Liver (tissue), 3 donors: ENCODE results near the gene CEMIP.

ENCODE experiments used
- GABPA ChIP-seq, 2 donors: IDR thresholded peaks in 1 of 2; conservative IDR thresholded peaks in 1 of 2; 2 replicates each; pipeline ENCODE4 v1.6.1; 2016; ENCODE audit warnings: antibody characterized with exemption in 2 of 2, mild to moderate bottlenecking in 1 of 2, moderate library complexity in 1 of 2
- HNF4A ChIP-seq, 2 donors: conservative IDR thresholded peaks; 2 replicates each; pipeline ENCODE4 v1.6.1; 2016; ENCODE audit warnings: antibody characterized with exemption in 2 of 2, mild to moderate bottlenecking in 2 of 2
- JUND ChIP-seq, 2 donors: IDR thresholded peaks; 2 replicates each; pipeline ENCODE4 v1.6.1; 2016; ENCODE audit warnings: antibody characterized with exemption in 2 of 2
- NR2F2 ChIP-seq: IDR thresholded peaks from 2 replicates; pipeline ENCODE4 v1.6.1; 2016; ENCODE audit warnings: antibody characterized with exemption
- SP1 ChIP-seq: IDR thresholded peaks from 2 replicates; pipeline ENCODE4 v1.6.1; 2018; ENCODE audit warnings: antibody characterized with exemption, mild to moderate bottlenecking
- YY1 ChIP-seq: IDR thresholded peaks from 2 replicates; pipeline ENCODE4 v1.6.1; 2016; ENCODE audit warnings: antibody characterized with exemption, mild to moderate bottlenecking
- TF ChIP-seq, protein P1 (sequence below): fragments of 150-350 bp; IDR thresholded peaks from 2 replicates; pipeline ENCODE4 v1.5.1; 2017; ENCODE audit warnings: improper control_type of control experiment, low read depth, low read length; ENCODE audit not compliant: missing input control
- donor health status: healthy.
- donor health status: healthy.

DNA sequence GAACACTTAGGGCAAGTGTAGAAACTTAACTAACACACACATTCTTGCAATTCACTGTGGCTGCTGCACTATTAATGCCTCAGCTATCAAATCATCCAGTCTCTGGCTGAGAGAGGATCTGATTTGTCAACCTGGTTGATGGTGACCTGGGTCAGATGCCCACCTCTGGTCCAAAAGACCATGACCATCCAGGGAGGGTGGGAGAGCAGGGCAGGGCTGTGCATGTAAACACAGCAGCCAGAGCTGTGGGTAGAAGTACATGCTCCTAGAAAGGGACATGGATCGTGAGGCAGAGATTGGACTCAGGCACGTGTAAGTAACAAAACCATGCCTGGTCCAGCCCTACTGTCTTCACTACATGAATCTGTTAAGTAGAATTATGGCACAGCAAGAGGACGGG is 193.1 kb downstream of the CEMIP start:
- TF ChIP-seq, protein P1, sequence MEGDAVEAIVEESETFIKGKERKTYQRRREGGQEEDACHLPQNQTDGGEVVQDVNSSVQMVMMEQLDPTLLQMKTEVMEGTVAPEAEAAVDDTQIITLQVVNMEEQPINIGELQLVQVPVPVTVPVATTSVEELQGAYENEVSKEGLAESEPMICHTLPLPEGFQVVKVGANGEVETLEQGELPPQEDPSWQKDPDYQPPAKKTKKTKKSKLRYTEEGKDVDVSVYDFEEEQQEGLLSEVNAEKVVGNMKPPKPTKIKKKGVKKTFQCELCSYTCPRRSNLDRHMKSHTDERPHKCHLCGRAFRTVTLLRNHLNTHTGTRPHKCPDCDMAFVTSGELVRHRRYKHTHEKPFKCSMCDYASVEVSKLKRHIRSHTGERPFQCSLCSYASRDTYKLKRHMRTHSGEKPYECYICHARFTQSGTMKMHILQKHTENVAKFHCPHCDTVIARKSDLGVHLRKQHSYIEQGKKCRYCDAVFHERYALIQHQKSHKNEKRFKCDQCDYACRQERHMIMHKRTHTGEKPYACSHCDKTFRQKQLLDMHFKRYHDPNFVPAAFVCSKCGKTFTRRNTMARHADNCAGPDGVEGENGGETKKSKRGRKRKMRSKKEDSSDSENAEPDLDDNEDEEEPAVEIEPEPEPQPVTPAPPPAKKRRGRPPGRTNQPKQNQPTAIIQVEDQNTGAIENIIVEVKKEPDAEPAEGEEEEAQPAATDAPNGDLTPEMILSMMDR, result no peak
- no peak for TF ChIP-seq HNF4A (conservative IDR thresholded peaks at IDR 0.05)
- TF ChIP-seq SP1, result no peak
- TF ChIP-seq NR2F2, result no peak
- no peak for TF ChIP-seq GABPA (IDR thresholded peaks at IDR 0.05 in 1 of 2, conservative IDR thresholded peaks at IDR 0.05 in 1 of 2)
- TF ChIP-seq JUND (IDR thresholded peaks at IDR 0.05), result no peak
- no peak for TF ChIP-seq YY1
